ENCODE measurements around the gene ACO2.

DNA sequence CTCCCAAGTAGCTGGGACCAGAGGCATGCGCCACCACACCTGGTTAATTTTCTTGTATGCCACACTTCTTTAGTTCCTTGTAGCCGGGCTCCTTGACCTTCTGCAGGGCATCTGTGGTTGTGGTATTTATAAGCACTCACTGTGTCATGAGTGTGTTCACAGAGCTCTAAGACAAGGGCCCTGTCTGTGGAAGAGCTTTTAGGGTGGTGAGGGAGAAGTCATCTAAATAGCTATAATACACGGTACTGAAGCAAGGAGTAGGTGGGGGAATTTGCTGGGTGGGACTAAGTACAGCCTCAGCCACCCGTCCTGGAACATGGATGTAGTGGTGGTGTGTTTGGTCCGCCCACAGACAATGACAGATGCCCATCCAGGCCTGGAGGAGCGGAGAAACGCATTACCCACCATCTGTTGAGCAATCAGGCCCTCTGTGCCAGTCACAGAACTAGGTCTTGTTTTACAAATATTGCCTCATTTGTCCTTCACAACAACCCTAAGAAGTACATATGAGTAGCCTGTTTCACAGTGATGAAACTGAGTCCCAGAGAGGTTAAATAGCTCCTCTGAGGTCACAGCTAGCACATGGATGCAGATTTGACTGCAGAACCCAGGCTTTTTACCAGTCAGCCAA is 10.1 kb downstream of the ACO2 start:
- no peak for TF ChIP-seq POLR2AphosphoS5 (IDR thresholded peaks at IDR 0.05; ENCODE audit: low read depth, low read length)
- TF ChIP-seq SIN3A (IDR thresholded peaks at IDR 0.05; ENCODE audit: borderline replicate concordance, insufficient read depth, low read length): no peak
